GM03348 (cell line): ENCODE data around the gene SRMS.
A peak's percentile ranks its signal among the peaks of the same experiment; 100 is the strongest.

Experiments
- DNase-seq: peaks from one replicate; pipeline ENCODE4 v3.0.0; 2012; ENCODE audit warnings: low spot score

The SRMS gene, protein sequence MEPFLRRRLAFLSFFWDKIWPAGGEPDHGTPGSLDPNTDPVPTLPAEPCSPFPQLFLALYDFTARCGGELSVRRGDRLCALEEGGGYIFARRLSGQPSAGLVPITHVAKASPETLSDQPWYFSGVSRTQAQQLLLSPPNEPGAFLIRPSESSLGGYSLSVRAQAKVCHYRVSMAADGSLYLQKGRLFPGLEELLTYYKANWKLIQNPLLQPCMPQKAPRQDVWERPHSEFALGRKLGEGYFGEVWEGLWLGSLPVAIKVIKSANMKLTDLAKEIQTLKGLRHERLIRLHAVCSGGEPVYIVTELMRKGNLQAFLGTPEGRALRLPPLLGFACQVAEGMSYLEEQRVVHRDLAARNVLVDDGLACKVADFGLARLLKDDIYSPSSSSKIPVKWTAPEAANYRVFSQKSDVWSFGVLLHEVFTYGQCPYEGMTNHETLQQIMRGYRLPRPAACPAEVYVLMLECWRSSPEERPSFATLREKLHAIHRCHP

DNA sequence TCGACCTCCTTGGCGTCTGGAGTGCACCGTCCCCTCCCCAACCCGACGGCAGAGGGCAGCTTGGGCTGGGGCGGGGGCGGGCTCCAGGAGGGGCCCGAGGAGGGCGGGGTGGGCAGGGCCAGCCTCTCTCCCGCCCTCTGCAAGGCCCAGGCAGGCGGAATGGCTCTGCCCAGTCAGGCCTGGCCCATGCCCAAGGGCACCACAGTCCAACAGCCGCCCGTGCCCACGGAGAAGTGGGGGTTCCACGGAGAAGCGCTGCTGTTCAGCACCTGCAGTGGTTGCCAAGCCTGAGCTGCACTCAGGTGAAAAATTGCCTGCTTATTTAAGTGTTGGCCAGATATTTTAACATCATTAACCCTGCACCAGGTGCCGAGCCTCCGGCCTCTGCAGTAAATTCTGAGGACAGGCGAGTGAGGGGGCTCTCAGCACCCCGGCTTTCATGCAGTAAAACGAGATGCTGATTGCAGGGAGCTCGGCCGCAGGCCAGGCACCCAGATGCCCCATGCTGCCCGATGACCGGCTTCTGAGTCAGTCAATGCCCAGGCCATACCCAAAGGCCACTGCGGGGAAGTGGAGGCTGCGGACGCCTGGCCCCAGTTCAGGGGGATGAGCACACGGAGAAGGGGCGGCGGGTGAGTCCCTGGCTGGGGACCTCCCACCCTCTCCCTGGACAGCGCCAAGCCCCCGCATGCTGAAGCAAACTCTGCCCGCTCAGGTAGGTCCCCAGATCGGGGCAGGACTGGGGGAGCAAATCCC lies at the start of gene SRMS:
Gene SRMS, minus strand, starts transcription at position 25 of the 756 bp plus-strand sequence. CDS start 286 bp downstream, outside the sequence.
- no peak for DNase-seq

DNA sequence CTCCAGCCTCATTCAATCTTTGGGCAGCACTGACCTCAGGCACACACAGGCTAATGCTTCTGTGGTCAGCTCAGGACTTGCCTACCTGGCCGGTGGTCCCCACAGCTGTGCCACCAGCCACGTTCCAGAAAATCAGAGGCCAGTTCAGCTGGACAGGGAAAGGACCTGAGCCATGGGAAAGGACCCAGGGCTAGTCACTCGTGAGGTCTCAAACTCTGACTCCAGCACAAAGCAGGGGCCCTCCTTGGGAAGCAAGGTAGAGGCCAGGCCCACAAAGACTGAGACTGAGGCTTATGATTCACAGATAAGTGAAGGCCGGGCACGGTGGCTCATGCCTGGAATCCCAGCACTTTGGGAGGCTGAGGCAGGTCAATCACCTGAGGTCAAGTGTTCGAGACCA lies 48.9 kb upstream of the SRMS start:
- DNase-seq, result no peak

DNA sequence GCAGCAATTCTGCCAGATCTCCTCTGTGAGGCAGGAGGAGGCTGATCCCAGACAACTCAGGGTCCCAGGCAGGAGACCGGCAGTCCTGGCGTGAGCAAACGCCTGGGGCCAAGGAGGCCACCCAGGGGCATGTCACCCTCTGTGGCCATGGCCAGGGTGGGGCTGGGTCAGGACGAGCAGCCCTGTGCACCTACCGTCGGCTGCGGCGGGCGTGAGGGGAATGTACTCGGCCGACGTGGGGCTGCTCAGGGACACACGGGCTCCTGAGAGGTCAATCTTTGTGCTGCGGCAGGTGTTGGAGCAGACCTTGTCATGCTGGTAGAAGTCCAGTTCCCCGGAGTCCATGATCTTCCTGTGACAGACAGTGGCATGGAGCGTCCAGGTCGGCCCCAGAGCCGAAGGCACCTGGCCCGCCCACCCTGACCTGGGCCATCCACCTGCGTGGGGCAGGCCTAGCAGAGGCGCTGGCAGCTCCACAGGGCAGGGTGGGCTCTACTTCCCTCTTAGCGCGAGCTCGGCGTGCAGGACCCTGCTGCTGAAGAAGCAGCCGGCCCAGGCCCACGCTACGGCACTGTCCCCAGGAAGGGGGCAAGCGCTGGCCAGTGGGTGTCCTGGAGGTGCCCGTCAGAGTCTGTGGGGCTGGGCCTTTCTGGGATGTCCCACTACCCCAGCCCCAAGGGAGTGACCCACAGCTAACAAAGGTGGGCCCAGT lies 48.0 kb upstream of the SRMS start:
- DNase-seq, result no peak

DNA sequence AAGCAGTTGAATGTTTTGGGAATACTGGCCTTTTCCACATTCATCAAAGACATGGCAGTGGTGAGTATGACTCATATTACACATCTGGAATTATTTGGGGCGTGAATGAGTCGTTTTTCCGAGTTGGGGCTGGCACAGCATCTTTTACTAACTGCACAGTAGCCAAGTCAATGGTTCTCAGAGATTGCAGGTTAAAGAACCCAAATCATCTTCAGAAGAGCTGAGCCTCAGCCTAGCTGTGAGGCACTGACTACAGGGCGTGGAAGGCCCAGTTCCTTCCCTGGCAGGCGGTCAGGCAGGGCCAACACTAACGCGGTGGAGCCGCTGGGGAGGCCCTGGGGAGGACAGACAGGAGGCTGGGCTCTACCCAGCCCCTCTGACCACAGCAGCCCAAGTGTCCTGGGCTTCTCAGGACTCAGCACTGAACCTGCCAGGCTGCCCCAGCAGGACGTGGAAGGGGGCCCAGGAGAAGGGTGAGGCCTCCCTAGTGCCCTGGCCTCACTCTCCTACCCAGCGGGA lies 46.6 kb upstream of the SRMS start:
- peak; percentile 85 for DNase-seq

DNA sequence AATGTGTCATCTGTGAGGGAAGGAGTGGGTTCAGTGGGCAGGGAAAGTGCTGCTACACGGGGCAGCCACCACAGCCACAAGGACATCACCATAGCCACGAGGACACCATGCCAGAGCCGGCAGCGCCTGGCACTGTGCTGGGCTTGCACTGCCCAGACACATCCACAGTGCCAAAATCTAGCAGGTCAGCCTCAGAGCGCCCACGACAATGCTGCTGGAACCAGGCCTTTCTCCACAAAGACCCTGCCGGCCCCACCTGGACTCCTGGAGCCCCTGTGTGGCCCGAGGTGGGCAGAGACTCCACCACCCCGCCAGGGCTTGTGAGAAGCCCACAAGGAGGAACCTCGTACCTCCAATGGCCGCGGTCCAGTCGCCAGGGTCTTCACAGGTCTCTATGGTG lies 45.1 kb upstream of the SRMS start:
- DNase-seq, result no peak

DNA sequence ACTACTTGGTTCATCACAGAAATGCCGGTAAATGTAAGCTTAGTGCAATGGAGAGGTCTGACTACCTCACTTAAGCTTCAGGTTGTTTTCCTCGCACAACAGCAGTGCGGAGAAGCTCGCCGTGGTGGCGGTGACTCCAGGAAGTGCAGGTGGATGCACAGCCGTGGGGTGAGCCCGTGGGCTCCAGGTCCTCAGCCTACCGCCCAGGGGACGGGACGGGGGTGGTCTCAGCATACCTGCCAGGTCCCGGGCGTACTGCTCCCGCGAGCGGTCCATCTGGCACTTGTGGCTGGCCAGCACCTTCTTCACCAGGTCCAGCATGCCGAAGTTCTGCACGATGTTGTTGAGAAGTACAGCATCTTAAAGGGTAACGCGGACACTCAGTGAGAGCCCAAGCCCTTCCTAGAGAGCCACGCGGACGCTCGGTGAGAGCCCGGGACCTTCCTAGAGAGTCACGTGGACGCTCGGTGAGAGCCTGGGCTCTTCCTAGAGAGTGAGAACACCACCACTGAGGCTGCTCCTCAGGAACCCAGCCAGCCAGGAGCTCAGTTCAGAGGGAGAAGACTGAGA lies 44.3 kb upstream of the SRMS start:
- no peak for DNase-seq

DNA sequence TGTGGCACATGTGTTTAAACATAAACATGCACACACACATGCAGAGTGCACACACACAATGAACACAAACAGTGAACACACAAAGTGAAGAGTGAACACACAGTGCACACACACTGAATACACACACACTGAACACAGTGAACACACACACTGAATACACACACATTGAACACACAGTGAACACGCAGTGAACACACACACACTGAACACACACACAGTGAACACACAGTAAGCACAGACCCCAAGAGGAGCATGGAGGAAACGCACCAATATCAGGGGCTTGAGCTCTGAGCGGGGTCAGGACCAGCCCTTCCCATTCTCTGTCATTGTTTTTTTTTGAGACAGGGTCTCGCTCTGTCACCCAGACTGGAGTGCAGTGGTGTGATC lies 43.6 kb upstream of the SRMS start:
- no peak for DNase-seq

DNA sequence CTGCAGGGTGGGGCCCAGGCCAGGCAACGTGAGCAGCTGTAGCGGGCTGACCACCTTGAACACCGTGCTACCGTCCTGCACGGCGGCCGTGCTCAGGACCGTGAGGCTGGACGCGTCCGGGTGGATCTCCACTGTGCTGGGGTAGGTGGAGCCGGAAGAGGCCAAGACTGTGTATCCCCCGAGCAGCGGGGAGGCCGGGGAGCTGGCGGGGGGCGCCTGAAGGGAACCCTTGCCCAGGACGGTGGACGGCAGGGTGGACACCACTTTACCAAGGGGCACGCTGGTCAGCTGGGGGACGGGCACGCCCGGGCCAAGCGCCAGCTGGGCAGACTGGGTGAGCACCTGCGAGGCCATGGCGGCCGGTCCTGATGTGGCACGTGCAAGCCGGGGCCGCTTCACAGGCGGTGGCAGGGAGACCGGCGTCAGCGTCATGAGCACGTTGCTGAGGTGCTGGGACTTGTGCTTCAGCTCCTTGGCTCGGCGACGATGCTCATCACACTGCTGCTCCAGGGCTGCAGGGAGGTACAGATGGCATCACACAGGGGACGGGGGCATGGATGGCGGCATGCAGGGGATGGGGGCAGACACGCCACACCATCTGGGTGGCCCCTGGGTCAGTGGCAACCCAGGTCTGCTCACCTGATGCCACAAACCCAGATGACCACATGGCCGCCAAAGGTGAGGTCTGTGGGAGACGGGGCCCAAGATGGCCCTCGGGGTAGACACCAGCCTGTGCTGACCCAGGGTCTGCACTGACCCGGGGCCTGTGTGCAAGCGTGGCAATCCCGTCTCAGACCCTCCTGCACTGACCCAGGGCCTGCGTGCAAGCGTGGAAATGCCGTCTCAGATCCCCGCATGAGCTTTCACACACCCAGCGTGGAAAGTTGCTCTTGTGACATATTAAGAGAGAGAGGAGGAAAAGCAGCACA lies 42.9 kb upstream of the SRMS start:
- no peak for DNase-seq

DNA sequence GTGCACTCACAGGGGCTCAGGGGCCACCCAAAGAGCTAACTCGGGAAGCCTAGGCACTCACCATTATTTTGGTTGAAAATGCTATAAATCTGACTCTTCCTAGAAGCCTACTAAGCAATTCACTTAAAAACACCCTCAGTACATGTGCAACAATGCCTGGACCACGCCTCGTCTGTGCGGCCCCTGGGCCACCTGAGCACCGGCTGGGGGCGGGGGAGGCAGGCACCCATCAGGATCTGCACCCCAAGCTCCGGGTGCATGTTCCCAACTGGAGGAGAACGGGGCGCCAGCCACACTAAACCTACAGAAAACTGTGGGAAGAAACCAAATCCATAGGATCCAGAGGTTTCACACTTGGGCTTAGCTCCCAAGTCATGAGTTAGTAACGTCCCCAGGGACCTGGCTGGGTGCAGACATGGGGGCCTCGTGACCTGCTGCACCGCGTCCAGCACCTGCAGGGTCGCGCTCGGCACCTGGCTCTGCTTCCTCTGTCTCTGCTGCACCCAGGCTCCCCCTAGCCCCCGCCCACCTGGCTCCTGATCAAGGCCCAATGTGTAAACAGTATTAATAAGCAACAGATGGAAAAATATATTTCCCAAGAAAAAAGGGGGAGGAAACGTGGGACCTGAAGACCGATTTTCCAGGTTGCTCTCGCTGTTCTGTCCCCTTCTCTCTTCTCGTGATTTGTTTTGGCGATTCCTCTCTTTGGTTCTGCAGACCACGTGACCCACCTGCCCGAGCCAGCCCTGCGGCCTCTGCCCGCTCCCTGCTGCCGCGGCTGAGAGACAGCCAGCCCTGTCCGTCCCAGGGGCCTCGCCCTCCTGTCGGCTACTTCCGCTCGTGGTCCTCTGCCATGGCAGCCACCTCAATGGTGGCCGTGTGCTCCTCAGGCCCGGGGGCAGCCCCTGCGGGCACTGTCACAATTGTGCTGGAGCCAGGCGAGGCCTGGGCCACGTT lies 42.0 kb upstream of the SRMS start:
- no peak for DNase-seq

DNA sequence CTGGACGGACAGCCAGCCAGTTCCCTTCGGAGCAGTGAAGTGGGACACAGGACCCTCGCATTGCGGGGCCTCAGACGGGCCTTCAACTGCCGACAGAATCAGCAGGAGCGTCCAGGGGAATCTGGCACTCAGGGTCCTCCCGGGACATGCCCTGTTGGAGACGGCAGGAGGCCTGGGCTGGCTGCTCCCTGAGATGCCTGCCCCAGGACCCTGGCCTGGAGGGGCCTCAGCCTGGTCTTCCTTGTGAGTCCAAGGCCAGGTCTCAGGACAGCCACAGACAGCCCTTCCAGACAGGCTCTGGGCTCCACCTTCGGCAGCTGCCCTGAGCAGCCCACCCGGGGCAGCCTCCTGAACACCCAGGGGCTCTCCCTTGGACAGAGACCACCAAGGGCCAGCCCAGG lies 41.1 kb upstream of the SRMS start:
- DNase-seq, result no peak

DNA sequence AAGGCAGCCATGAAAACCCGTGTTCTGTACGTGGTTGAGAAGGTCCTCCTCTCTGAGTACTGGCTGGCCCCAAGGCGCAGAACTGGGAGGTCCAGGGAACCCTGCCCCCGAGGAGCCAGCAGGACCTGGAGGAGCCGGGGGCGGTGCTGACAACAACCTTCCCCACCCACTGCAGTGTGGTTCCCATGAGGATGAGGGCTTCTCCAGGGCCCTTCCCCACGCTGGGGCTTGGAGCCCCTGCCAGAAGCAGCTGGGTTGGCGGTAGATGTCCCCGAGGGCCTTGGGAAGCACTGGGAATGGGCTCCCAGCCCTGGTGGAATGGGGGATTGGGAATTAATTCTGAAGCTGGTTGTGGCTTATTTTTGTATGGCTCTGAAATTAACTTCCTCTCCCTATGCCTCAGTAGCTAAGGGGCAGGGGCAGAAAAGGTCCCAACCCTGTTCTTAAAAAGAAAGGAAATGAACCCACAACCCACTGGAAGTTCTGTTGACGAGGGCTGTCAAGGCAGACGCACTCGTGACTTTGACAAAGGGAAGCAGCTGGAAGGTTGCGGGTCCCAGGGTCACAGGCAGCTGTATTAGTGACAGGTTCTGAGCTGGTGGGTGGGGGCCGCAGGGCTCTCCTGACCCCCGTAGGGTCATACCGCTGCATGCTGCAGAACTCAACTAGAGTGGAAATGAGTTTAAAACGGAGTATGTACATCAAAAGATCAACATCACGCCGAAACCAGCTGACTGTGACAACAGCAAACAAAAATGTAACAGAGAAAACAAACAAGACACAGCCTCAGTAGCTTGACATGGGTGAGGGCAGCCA lies 40.4 kb upstream of the SRMS start:
- no peak for DNase-seq

DNA sequence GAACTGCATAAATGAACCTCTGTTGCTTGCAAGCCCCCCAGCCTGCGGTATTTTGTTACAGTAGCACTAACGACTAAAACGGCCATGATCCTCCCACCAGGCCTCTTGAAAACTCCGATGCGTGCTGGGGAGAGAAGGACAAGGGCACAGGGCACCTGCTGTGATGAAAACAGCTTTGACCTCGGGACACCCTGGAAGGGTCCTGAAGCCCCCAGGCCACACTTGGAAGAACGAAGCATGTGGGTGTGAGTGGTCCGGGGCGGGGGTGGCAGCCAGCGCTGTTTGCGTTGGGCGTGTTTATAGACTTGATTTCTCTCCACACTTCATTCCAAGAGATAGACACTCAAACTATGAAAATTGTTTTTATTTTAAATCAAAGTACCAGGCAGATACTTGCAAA lies 39.7 kb upstream of the SRMS start:
- DNase-seq, result no peak

DNA sequence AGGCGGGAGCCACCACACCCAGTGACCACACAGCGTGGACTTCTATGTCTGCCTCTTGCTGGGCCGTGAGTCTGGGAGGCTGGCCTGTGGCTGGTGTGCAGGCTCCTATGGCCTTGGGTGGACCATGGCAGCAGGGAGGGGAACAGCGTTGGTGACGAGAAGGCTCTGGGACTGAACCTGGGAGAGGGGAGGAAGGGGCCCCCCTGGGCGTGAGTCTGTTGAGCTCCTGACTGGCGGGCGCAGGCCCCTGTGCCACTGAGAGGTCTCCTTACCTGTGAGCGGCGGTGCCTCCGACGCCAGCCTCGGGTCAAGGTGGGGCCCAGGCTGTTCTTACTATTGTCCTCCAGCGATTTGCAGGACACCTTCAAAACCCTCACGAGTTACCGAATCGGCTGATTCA lies 39.2 kb upstream of the SRMS start:
- no peak for DNase-seq

DNA sequence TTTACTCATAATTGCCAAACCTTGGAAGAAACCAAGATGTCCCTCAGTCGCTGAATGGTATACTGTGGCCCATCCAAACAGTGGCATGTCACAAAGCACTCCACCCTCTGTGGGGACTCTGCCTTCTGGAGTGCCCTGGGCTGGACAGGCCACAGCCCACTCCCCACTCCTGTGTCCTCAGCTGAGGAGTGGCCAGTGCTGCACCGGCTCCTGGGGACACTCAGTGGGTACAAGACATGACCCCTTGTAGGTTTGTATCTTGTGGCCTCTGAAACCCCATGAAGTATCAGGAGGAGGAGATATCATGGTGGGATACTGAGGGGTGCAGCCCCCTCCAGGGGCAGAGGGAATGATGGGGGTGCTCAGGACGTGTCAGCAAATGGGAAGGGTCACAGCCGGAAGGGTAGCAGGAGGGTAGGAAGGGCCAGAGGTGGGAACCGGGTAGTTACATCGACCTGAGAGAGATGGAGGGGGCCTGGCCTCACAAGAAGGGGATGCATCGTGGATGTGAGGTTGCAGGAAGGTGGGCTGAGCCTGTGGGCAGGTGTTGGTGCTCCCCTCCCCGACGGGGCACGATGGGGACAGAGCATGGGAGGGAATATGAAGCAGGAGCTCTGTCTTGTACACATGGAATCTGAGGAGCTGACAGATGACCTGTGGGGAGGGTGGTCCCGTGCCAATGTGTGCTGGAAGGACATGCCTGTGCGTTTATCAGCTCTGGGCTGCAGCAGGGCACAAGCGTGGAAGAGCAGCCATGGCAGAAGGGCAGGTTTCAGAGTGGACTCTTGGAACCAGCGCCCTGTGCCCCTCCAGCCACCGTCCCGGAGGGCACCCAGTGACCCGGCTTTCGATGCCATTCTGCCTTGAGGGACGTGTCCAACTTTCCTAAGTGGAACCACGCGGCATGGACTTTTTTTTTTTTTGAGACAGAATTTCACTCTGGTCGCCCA lies 38.3 kb upstream of the SRMS start:
- DNase-seq, result no peak

DNA sequence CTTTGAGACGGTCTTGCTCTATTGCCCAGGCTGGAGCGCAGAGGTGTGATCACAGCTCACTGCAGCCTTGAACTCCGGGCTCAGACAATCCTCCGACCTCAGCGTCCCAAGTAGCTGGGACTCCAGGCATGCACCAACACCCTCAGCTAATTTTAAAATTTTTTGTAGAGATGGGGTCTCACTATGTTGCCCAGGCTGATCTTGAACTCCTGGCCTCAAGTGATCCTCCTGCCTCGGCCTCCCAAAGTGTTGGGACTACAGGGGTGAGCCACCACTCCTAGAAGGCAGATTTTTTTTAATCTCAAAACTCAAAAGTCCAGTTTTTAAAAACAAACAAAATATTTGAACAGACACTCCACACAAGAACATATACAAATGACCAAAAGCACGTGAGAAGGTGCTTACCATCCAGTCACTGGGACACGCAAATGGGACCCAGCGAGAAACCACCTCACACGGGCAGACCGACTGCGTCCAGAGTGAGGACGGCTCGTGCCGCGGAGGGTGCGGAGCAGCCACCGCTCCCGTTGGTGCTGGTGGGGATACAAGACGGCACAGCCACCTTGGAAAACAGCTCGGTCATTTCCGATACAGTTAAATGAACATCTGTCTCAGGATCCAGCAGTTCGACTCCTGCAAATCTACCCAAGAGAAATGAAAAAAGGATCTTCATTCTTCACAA lies 35.0 kb upstream of the SRMS start:
- DNase-seq, result no peak

DNA sequence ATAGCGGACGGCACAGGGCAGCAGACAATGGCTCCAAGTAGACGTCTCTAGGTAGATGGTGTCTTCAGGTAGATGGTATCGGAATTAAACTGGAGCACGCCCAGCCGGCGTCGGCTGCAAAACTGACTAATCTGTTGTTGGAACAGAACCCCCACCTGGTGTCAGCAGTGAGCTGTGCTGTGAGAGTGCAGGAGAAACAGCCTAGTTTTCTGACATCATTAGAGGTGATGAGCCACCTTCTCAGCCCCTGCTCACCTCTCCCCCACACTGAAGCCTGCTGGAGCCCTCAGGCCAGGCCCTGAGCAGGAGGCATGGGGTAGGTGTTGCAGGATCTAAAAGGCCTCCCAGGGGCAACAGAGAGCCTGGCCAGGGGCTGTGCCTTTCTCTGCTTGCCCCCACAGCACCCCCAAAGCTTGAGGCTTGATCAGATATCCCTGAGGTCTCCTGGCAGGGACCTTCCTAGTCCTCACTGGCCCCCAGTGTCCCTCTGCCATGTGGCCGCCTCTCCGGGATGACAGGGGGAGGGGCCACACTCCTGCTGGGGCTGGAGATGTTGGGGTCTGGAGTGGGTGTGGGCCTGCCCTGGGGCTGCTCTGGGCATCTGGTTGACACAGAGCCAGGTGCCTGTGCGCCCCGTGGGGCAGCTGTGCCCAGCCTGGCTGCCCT lies 33.4 kb upstream of the SRMS start:
- DNase-seq, result peak; percentile 29
